ENCODE results near the gene TMEFF1. TPM values are rescaled to one million over a fixed set of nuclear protein-coding genes. Genes with fewer than 3 reads are reported as not detected.

The TMEFF1 gene
- total RNA-seq, 1 donor from 2014 or later: 9.1 TPM

DNA sequence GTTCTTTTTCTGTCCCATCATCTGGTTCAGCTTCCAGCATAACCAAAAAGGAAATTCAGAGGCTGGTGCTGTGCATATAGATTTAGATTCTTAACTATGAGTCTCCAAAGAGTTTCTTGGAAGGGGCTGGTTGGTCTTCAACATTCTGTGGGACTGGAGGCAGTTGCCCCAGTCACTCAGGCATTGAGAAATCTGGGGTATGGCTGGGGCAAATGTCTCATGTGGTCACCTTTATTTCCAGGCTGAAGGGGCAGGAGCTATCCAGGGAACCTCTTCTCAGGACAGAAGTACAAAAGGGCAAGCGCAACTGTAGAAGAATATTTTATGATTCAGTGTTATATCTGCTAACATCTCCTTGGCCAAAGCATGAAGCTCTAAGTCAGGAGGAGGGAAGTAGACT is 15.4 kb upstream of the TMEFF1 start:
- H3K27ac Mint-ChIP-seq (ENCODE audit: unreplicated experiment): no peak overlapping the region
- TF ChIP-seq, protein P1, sequence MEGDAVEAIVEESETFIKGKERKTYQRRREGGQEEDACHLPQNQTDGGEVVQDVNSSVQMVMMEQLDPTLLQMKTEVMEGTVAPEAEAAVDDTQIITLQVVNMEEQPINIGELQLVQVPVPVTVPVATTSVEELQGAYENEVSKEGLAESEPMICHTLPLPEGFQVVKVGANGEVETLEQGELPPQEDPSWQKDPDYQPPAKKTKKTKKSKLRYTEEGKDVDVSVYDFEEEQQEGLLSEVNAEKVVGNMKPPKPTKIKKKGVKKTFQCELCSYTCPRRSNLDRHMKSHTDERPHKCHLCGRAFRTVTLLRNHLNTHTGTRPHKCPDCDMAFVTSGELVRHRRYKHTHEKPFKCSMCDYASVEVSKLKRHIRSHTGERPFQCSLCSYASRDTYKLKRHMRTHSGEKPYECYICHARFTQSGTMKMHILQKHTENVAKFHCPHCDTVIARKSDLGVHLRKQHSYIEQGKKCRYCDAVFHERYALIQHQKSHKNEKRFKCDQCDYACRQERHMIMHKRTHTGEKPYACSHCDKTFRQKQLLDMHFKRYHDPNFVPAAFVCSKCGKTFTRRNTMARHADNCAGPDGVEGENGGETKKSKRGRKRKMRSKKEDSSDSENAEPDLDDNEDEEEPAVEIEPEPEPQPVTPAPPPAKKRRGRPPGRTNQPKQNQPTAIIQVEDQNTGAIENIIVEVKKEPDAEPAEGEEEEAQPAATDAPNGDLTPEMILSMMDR (IDR thresholded peaks at IDR 0.05): no peak
- H3K9me3 Mint-ChIP-seq (ENCODE audit: unreplicated experiment): no peaks in the 10 kb centered on the region
- peaks cover 23% of the 10 kb centered on the region for H3K36me3 Mint-ChIP-seq (ENCODE audit: unreplicated experiment)
- no peak overlapping the region for H3K4me3 Mint-ChIP-seq (ENCODE audit: unreplicated experiment)
- no peaks in the 10 kb centered on the region for H3K27me3 Mint-ChIP-seq (ENCODE audit: unreplicated experiment)
- H3K4me1 Mint-ChIP-seq (ENCODE audit: unreplicated experiment): no peaks in the 10 kb centered on the region
- no peak for DNase-seq (ENCODE audit: extremely low spot score, unreplicated experiment)

DNA sequence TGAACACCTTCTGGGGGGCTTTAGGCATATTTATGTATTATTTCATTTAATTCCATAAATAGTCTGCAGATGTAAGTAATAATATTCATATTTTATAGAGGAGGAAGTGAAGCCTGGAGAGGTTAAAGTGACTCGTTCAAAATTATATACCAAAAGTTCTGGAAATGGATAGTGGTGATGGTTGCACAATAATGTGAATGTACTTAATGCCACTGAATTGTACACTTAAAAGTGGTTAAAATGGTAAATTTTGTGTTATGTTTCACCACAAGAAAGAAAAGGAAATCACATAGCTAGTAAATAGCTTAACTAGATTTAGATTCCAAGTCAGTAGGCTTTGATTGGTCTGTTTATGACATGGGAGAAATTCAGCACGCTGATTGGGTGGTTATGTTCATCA is 13.0 kb upstream of the TMEFF1 start:
- Mint-ChIP-seq H3K36me3 (ENCODE audit: unreplicated experiment) (peaks cover 9% of the 10 kb centered on the region), H3K4me1 (ENCODE audit: unreplicated experiment) (no peaks in the 10 kb centered on the region), H3K27me3 (ENCODE audit: unreplicated experiment) (no peaks in the 10 kb centered on the region), H3K4me3 (ENCODE audit: unreplicated experiment) (no peak overlapping the region), H3K9me3 (ENCODE audit: unreplicated experiment) (no peaks in the 10 kb centered on the region), H3K27ac (ENCODE audit: unreplicated experiment) (no peak overlapping the region)
- TF ChIP-seq, protein P1 (IDR thresholded peaks at IDR 0.05): no peak
- DNase-seq (ENCODE audit: extremely low spot score, unreplicated experiment): no peak

DNA sequence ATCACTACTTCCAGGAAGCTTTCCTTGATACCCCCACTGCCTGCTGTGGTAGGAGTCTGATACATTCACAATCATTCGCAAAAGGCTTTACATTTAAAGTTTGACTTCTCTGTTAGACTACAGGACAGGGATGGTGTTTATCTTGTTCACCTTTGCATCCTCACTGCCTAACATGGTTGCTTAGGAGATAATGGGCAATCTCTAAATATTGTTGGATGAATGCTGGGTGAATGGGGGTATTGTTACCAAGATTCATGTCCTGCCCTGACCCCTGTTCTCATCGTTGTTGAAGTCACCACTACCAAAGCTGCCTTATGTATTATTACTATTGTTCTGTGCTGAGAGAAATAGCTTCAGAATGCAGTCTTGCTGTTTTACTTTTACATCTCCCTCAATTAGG is 7.7 kb upstream of the TMEFF1 start:
- Mint-ChIP-seq H3K4me3 (ENCODE audit: unreplicated experiment) (no peak overlapping the region), H3K27me3 (ENCODE audit: unreplicated experiment) (no peaks in the 10 kb centered on the region), H3K27ac (ENCODE audit: unreplicated experiment) (no peak overlapping the region), H3K36me3 (ENCODE audit: unreplicated experiment) (peaks cover 2% of the 10 kb centered on the region), H3K9me3 (ENCODE audit: unreplicated experiment) (no peaks in the 10 kb centered on the region), H3K4me1 (ENCODE audit: unreplicated experiment) (no peaks in the 10 kb centered on the region)
- TF ChIP-seq, protein P1 (IDR thresholded peaks at IDR 0.05): no peak
- DNase-seq (ENCODE audit: extremely low spot score, unreplicated experiment): no peak

DNA sequence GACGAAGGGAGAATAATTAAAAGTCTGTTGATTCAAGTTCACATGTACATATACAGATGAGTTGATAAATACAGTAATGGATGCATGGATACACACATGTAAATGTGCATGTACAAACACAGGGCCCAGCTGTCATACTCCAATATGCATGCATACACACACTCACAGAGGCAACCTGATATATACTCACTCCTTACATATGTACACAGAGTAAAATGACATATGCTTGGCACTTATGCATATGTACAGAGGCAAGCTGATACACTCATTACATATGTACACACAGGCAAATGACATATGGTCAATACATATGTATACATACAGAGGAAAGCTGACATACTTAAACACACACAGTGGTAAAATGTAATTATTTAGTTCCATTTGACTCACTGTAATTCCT is 7.2 kb upstream of the TMEFF1 start:
- H3K36me3 Mint-ChIP-seq (ENCODE audit: unreplicated experiment): peaks cover 2% of the 10 kb centered on the region
- H3K27ac Mint-ChIP-seq (ENCODE audit: unreplicated experiment): no peak overlapping the region
- DNase-seq (ENCODE audit: extremely low spot score, unreplicated experiment): no peak
- TF ChIP-seq, protein P1 (IDR thresholded peaks at IDR 0.05): no peak
- no peaks in the 10 kb centered on the region for H3K27me3 Mint-ChIP-seq (ENCODE audit: unreplicated experiment)
- no peaks in the 10 kb centered on the region for H3K9me3 Mint-ChIP-seq (ENCODE audit: unreplicated experiment)
- H3K4me3 Mint-ChIP-seq (ENCODE audit: unreplicated experiment): no peak overlapping the region
- no peaks in the 10 kb centered on the region for H3K4me1 Mint-ChIP-seq (ENCODE audit: unreplicated experiment)

DNA sequence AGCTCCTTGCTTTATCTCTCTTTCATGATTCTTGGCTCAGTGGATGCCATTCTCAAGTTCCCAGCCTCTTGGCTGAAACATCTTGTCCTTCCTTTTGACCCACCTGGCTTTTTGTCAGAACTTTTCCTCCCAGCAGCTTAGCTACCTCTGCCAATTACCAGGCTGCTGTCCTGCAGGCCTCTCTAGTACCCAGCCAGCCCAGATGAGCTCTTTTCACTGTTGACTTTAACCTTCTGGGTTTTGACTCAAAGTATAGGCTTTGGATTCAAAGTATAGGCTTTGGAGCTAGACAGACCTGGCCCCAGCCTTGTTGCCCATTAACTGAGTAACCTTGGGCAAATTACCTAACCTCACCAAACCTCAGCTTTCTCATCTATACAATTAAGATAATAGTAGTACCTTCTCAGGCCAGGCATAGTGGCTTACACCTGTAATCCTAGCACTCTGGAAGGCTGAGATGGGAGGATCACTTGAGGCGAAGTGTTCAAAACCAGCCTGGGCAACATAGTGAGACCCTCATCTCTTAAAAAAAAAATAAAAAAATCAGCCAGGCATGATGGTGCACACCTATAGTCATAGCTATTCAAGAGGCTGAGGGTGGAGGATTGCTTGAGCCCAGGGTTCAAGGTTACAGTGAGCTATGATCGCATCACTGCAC is 6.6 kb upstream of the TMEFF1 start:
- H3K27me3 Mint-ChIP-seq (ENCODE audit: unreplicated experiment): no peaks in the 10 kb centered on the region
- H3K4me3 Mint-ChIP-seq (ENCODE audit: unreplicated experiment): no peak overlapping the region

More for the DNA sequence above, 6.6 kb upstream of the TMEFF1 start:
- no peak for DNase-seq (ENCODE audit: extremely low spot score, unreplicated experiment)
- Mint-ChIP-seq H3K36me3 (ENCODE audit: unreplicated experiment) (peaks cover 2% of the 10 kb centered on the region), H3K4me1 (ENCODE audit: unreplicated experiment) (no peaks in the 10 kb centered on the region), H3K27ac (ENCODE audit: unreplicated experiment) (no peak overlapping the region), H3K9me3 (ENCODE audit: unreplicated experiment) (no peaks in the 10 kb centered on the region)
- TF ChIP-seq, protein P1 (IDR thresholded peaks at IDR 0.05): no peak
